SW 1271 (cell line): ENCODE results near the gene DNER.
"Not testable (repeated sequence)": the region's sequence is repeated elsewhere in the genome, so short reads cannot be mapped to it uniquely, and the experiment has no call there.

Experiments
- DNase-seq, 2 experiments: peaks; one replicate each; lab custom pipeline; 2025; lab: John Stamatoyannopoulos, UW

DNER gene

DNA sequence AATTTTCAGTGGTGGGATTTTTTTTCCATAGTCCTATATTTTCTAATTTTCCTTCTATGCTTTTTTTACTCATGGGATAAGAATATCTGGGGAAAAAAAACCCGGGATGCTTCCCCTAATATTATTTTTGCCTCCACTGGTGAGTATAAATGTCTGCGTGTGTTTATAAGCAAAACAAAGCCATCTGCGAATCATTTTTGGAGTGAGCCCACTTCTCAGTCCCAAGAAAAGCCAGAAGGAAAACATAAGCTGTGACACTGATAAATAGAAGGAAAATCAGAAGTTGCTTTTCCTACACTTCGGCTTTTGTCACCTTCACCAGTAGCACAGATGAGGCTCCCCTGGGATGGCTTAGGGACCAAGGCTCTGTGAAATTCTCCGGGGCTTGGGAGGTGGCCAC lies 308.6 kb downstream of the DNER start:
- no peak for DNase-seq

- DNase-seq: no peak
Measured at GRCh38 chr2:229403296-229403695, 311.1 kb downstream of the DNER start.

GRCh38 chr2:229401171-229401865 lies 313.0 kb downstream of the DNER start:
- DNase-seq: no peak

GRCh38 chr2:229393926-229394325 lies 320.4 kb downstream of the DNER start:
- DNase-seq: no peak

DNA sequence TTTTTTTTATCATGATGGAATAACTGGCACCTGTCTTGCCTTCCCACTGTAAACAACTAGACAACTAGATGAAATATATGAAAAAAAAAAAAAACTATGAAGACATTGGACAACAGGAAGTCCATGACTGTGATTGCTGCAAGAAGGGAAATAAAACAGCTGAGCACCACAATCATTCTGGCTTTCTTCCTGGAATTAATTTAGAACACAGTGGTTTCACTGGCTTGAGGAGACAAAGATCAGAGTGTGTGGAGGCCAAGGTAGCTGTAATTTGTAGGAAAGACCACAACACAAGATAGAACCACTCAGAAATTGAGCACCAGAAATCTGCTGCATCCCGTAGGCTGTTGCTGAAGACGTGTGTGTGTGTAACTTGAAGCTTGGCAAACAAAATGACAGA lies 322.2 kb downstream of the DNER start:
- DNase-seq: no peak

DNA sequence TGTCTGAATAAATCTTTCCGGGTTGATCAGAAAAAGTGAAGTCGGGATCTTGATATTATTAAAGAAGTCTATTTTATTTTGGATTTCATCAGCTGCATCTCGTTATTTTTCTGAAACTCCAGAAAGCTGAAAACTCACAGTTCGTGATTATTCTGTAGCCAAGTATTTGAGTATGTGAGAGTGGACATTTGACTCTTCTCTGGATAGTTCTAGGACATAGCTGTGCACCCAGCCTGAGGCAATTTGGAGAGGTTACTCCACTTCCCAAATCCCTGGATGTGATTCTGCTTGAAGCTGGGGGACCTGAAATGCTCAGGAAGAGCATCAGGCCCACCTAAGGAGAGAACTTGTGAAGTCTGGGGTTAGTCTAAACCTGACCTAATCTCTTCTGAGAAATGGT lies 325.6 kb downstream of the DNER start:
- no peak for DNase-seq

DNA sequence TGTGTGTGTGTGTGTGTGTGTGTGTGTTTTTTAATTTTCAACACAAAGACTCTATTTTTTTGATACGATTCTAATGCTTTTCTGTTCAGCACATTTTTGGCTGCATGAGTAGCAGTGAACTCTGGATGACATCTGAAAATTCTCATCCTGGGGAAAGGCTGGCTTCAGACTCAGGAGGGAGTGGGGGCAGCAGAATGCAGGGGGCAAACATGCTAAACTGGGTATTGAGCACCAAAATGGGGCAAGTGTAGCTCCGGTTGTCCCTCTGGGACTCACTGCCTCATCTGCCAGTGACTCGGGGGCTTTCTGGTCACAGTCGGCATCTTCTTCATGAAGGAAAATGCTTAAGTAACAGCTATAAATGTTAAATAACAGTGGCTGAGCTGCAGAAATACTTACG lies 326.5 kb downstream of the DNER start:
- DNase-seq: no peak

GRCh38 chr2:229380101-229380625 lies 334.2 kb downstream of the DNER start:
- no peak for DNase-seq

DNA sequence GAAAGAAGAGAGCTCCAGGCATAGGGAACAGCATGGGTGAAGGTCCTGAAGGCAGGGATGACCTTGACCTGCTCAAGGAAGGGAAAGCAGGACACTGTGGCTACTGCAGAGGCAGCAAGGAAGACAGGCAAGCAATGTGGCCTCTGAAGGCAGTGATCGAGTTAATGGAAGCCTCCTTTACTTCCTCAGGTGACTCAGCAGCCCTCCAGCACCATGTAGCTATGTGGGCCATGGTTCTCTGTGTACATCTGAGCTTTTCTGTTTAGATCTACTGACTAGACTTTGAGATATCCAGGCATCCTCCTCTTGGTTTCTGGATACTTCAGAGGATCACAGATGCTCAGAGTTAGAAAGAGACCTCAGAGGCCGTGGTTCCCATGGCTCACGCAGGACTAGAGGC lies 336.0 kb downstream of the DNER start:
- no peak for DNase-seq

DNA sequence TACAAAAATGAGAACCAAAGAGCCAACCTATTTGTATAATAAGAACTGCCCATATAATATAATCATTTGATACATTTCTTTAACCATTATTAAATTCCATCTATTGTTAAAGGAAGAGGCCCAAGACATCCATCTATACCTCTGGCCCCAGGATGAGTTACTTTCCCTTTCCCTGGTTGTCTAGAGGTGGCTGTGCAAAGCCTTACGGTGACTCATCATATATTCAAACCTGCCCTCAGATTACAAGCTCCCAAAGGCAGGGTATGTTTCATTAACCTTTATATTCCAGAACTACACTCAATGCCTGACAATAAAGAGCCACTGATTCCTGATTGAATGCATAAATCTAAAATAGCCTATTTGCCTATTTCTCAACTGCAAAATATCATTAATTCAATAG lies 337.5 kb downstream of the DNER start:
- peak in 1 of 2 experiments; percentile 3 for DNase-seq

DNA sequence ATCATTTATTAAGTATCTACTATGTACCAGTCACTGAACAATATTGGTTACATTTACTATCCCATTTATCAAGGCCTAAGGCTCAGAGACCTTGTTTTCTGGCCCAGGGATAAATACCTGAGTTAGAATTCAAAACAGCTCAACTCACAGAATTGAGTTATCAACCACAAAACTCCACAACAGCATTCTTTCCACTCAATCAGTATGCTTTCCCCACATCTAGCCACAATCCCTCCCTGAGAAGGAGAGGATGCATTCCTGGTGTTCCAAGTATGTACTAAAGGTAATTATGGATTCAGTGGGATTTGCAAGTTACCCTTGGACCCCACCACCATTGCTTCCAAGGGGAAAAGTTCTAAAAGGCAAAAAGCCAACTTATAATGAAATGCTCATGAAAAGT lies 339.1 kb downstream of the DNER start:
- no peak for DNase-seq

GRCh38 chr2:229373311-229373710 lies 341.0 kb downstream of the DNER start:
- not testable (repeated sequence) for DNase-seq

DNA sequence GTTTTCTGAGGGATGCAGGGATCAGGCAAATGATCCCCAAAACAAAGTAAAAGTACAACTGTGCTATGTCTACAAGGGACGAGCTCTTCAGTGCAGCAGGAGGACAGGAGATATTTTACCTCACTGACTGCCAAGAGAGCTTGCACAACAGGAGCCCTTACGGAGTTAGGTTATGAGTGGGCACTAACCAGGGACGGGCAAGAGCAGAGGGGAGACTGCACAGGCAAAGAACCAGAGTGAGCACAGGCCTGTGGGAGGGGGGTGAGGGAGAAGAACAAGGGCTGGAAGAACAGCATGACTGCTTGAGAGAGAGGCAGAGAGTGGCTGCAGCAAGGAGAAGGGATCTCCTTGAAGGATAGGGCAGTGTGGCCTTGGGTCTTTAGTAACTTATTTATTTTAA lies 342.1 kb downstream of the DNER start:
- DNase-seq: no peak

GRCh38 chr2:229371086-229371485 lies 343.3 kb downstream of the DNER start:
- DNase-seq: no peak

DNA sequence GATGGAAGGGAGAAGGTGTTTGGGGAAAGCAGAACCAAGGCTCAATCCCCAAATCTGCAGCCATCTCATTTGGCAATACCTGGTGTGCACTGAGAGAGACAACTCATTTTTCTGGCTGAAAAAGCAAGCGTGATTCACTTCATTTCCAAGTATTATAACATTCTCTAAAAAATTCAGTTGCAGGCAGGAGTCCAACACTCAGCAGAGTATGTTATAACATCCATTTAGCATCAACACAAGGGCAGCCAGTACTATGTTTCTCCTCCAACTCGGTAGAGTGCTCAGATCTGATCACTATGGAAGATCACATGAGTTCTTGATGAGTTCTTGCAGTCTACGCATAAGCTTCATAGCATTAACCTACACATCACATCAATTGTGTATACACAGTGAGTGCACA lies 343.8 kb downstream of the DNER start:
- no peak for DNase-seq

GRCh38 chr2:229363185-229363814 lies 351.1 kb downstream of the DNER start:
- DNase-seq: no peak

GRCh38 chr2:229350883-229351282 lies 363.5 kb downstream of the DNER start:
- no peak for DNase-seq

DNA sequence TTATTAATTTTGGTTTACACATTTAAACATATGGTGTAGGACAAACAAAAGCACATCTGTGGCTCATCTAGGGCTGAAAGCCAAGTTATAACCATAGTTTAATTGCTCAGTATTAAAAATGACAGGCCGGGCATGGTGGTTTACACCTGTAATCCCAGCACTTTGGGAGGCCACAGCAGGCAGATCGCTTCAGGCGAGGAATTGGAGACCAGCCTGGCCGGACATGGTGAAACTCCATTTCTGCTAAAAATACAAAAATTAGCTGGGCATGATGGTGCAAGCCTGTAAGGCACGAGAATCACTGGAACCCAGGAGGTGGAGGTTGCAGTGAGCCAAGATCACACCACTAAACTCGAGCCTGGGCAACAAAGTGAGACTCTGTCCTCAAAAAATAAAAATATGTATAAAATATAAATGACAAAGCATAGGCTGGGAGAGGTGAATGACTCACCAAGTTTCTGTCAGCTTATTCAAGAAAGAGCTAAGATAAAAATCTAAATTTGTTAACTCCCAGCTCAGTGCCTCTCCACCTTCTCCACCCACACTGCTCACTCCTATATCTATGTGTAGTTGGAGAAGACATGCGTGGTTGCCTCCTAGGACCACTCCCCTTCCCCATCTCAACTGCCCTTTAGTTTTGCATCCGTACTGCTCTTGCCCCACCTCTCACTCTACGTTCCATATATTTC lies 364.1 kb downstream of the DNER start:
- no peak for DNase-seq

DNA sequence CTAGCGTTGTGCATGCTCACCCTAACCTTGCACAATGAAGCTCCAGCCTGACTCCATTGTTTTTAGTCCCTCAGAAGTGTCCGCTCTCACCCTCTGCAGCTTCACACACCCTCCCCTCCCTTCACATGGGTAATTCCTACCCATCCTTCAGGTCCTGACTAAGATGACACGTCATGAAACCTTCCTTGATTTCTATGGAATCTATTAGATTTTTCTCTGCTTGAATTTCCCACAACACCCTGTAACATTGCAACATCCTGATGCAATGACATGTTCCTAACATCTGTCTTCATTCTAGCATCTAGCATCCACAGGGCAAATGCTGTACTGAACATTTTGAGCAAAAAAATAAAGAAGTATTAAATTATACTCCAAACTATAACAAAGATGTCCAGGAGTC lies 366.2 kb downstream of the DNER start:
- no peak for DNase-seq

- DNase-seq: no peak
Measured at GRCh38 chr2:229346816-229347540, 367.4 kb downstream of the DNER start.

GRCh38 chr2:229344955-229345354 lies 369.4 kb downstream of the DNER start:
- no peak for DNase-seq

- no peak for DNase-seq
Measured at GRCh38 chr2:229344151-229344551, 370.2 kb downstream of the DNER start.
